Lower leg skin (tissue), 3 donors: Measurements from ENCODE around the gene LILRA6.

ENCODE experiments used
- POLR2A ChIP-seq, 2 donors: fragments of 450-650 bp; IDR thresholded peaks; one replicate each; pipeline ENCODE4 v1.6.1; 2016 to 2017; ENCODE audit warnings: antibody characterized with exemption in 2 of 2, mild to moderate bottlenecking in 1 of 2, moderate library complexity in 1 of 2
- TF ChIP-seq, protein P1 (sequence below), 3 donors: fragments of 450-650 bp; IDR thresholded peaks; one replicate each; pipeline ENCODE4 v1.5.1; 2016; ENCODE audit warnings: antibody characterized with exemption in 3 of 3, mild to moderate bottlenecking in 3 of 3, moderate library complexity in 2 of 3

DNA sequence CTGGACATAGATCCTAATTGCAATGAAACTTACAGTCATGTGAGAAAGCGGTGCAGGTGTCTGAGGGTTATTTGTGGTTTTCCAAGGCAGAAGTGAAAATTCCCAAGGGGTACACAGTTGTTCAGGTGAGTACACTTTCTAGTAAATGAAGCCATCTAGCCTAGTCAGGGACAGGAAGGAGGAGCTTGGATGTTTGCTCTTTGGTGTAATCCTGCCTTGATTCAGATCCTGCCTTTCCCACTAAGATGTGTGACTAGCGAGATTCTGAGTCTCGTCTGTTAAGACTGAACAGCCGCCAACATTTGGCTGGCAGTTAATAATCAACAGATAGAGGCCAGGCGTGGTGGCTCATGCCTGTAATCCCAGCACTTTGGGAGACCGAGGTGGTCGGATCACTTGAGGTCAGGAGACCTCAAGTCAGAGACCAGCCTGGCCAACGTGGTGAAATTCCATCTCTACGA lies 39.4 kb downstream of the LILRA6 start:
- no peak for TF ChIP-seq POLR2A (IDR thresholded peaks at IDR 0.05)
- TF ChIP-seq, protein P1, sequence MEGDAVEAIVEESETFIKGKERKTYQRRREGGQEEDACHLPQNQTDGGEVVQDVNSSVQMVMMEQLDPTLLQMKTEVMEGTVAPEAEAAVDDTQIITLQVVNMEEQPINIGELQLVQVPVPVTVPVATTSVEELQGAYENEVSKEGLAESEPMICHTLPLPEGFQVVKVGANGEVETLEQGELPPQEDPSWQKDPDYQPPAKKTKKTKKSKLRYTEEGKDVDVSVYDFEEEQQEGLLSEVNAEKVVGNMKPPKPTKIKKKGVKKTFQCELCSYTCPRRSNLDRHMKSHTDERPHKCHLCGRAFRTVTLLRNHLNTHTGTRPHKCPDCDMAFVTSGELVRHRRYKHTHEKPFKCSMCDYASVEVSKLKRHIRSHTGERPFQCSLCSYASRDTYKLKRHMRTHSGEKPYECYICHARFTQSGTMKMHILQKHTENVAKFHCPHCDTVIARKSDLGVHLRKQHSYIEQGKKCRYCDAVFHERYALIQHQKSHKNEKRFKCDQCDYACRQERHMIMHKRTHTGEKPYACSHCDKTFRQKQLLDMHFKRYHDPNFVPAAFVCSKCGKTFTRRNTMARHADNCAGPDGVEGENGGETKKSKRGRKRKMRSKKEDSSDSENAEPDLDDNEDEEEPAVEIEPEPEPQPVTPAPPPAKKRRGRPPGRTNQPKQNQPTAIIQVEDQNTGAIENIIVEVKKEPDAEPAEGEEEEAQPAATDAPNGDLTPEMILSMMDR (IDR thresholded peaks at IDR 0.05), result no peak
